H1 (cell line): ENCODE results near the gene BRSK2. TPM values are rescaled to one million over a fixed set of nuclear protein-coding genes. Genes with fewer than 3 reads are reported as not detected.

Experiments used
- CTCF ChIA-PET: fragments of 300-600 bp; sonication (Branson Sonifier 250); formaldehyde crosslinking; loops from one replicate; lab custom pipeline; 2021; ENCODE audit not compliant: partially characterized antibody; lab: Charles Lee
- POLR2A ChIA-PET: fragments of 300-600 bp; sonication (Branson Sonifier 250); formaldehyde crosslinking; loops from one replicate; lab custom pipeline; 2021; ENCODE audit warnings: inconsistent platforms; ENCODE audit not compliant: partially characterized antibody; lab: Charles Lee
- DNase-seq, 2 experiments: peaks; one replicate each; pipeline versions ENCODE4 v3.0.0 to v3.0.0-alpha.2; 2010 to 2022; ENCODE audit warnings: low spot score in 2 of 2, low read depth in 1 of 2, mixed read lengths in 1 of 2
- FAIRE-seq: peaks from 2 replicates; lab custom pipeline; 2011; peaks lifted over from hg19 to GRCh38; lab: Jason Lieb, UNC
- H2AFZ ChIP-seq: 2 replicates; pipeline ENCODE4 v1.8.1; 2012; ENCODE audit warnings: low read length, inconsistent platforms
- H2AK5ac ChIP-seq: 2 replicates; pipeline ENCODE4 v1.6.1; 2013; ENCODE audit warnings: low read depth, low read length
- H2BK120ac ChIP-seq: replicated peaks from 2 replicates; pipeline ENCODE3; 2013; ENCODE audit warnings: low read depth, low read length, inconsistent platforms
- H2BK12ac ChIP-seq: 2 replicates; pipeline ENCODE4 v1.6.1; 2013; ENCODE audit warnings: low read depth, low read length
- H2BK15ac ChIP-seq: 2 replicates; pipeline ENCODE4 v1.6.1; 2013; ENCODE audit warnings: low read length
- H2BK20ac ChIP-seq: 2 replicates; pipeline ENCODE4 v1.6.1; 2013; ENCODE audit warnings: low read length
- H2BK5ac ChIP-seq: 2 replicates; pipeline ENCODE4 v1.6.1; 2013; ENCODE audit warnings: low read depth, low read length
- H3K14ac ChIP-seq: 2 replicates; pipeline ENCODE4 v1.6.1; 2013; ENCODE audit warnings: inconsistent platforms; ENCODE audit not compliant: insufficient read length
- H3K18ac ChIP-seq: 2 replicates; pipeline ENCODE4 v1.6.1; 2013; ENCODE audit warnings: low read length; ENCODE audit errors: extremely low read depth
- H3K23ac ChIP-seq: 2 replicates; pipeline ENCODE4 v1.6.1; 2013; ENCODE audit warnings: inconsistent platforms; ENCODE audit not compliant: insufficient read length
- H3K23me2 ChIP-seq: 2 replicates; pipeline ENCODE4 v1.6.1; 2013; ENCODE audit warnings: low read depth, low read length
- H3K27ac ChIP-seq: 2 replicates; pipeline ENCODE4 v1.6.1; 2011; ENCODE audit warnings: low read depth, low read length, inconsistent platforms
- H3K27me3 ChIP-seq, 4 experiments: replicated peaks in 1 of 4; 1 replicate in 1 of 4; 2 replicates in 3 of 4; pipeline versions ENCODE4 v1.6.1 to v1.8.1; 2011 to 2013; ENCODE audit warnings: low read length in 3 of 4, mild to moderate bottlenecking in 3 of 4, inconsistent platforms in 2 of 4, mixed read lengths in 2 of 4, moderate library complexity in 1 of 4; ENCODE audit not compliant: control insufficient read depth in 3 of 4, insufficient read depth in 3 of 4; ENCODE audit errors: extremely low read depth in 1 of 4
- H3K36me3 ChIP-seq, 4 experiments: 2 replicates each; pipeline versions ENCODE4 v1.6.1 to v1.8.1; 2011 to 2013; ENCODE audit warnings: mild to moderate bottlenecking in 4 of 4, low read length in 3 of 4, moderate library complexity in 2 of 4, control low read depth in 1 of 4, inconsistent platforms in 1 of 4; ENCODE audit not compliant: insufficient read depth in 4 of 4, control insufficient read depth in 2 of 4
- H3K4ac ChIP-seq: replicated peaks from 2 replicates; pipeline ENCODE3; 2013; ENCODE audit warnings: low read length, low read depth, mixed read lengths, inconsistent platforms; ENCODE audit not compliant: insufficient read length
- H3K4me1 ChIP-seq, 4 experiments: replicated peaks in 1 of 4; 1 replicate in 1 of 4; 2 replicates in 3 of 4; pipeline versions ENCODE4 v1.6.1 to v1.8.1; 2011 to 2013; ENCODE audit warnings: low read length in 3 of 4, inconsistent platforms in 2 of 4, mixed read lengths in 1 of 4; ENCODE audit not compliant: insufficient read depth in 4 of 4, control insufficient read depth in 3 of 4
- H3K4me2 ChIP-seq, 2 experiments: 2 replicates each; pipeline versions ENCODE4 v1.6.1 to v1.8.1; 2011 to 2013; ENCODE audit warnings: low read depth in 2 of 2, low read length in 2 of 2, control low read depth in 1 of 2, inconsistent platforms in 1 of 2, mild to moderate bottlenecking in 1 of 2; ENCODE audit not compliant: insufficient read depth in 1 of 2
- H3K4me3 ChIP-seq, 4 experiments: fragments of 200-600, 300-600 bp in 1 of 4; sonication (generic), shearing (Covaris generic), sonication (Bioruptor Twin) in 1 of 4; 2 replicates each; pipeline versions ENCODE4 v1.5.1 to v1.8.1; 2011 to 2016; ENCODE audit warnings: low read length in 4 of 4, low read depth in 3 of 4, control low read depth in 2 of 4, inconsistent platforms in 2 of 4, mild to moderate bottlenecking in 2 of 4, mixed read lengths in 1 of 4, moderate library complexity in 1 of 4; ENCODE audit not compliant: insufficient read depth in 2 of 4; ENCODE audit errors: extremely low read depth in 1 of 4
- H3K56ac ChIP-seq: replicated peaks from 2 replicates; pipeline ENCODE3; 2013; ENCODE audit warnings: low read depth, mild to moderate bottlenecking, mixed read lengths, low read length, inconsistent platforms; ENCODE audit not compliant: insufficient read length
- H3K79me1 ChIP-seq: 2 replicates; pipeline ENCODE4 v1.6.1; 2013; ENCODE audit warnings: low read depth, low read length, control low read depth
- H3K79me2 ChIP-seq, 2 experiments: 2 replicates each; pipeline versions ENCODE4 v1.6.1 to v1.8.1; 2012 to 2013; ENCODE audit warnings: low read length in 2 of 2, mild to moderate bottlenecking in 2 of 2, inconsistent platforms in 1 of 2; ENCODE audit not compliant: insufficient read depth in 2 of 2, control insufficient read depth in 1 of 2
- H3K9ac ChIP-seq, 4 experiments: replicated peaks in 1 of 4; 1 replicate in 1 of 4; 2 replicates in 3 of 4; pipeline versions ENCODE4 v1.6.1 to v1.8.1; 2011 to 2013; ENCODE audit warnings: low read depth in 3 of 4, low read length in 3 of 4, control low read depth in 2 of 4, mild to moderate bottlenecking in 2 of 4, moderate library complexity in 2 of 4, inconsistent platforms in 1 of 4; ENCODE audit errors: extremely low read depth in 1 of 4
- H3K9me3 ChIP-seq, 2 experiments: 2 replicates each; pipeline versions ENCODE4 v1.6.1 to v1.8.1; 2012 to 2013; ENCODE audit warnings: mild to moderate bottlenecking in 2 of 2, moderate library complexity in 2 of 2, control low read depth in 1 of 2, inconsistent platforms in 1 of 2, low read depth in 1 of 2, low read length in 1 of 2, mixed read lengths in 1 of 2; ENCODE audit not compliant: insufficient read depth in 2 of 2
- H4K20me1 ChIP-seq, 2 experiments: replicated peaks in 1 of 2; 2 replicates each; pipeline versions ENCODE3 to v1.8.1; 2011 to 2013; ENCODE audit warnings: inconsistent platforms in 2 of 2, low read length in 2 of 2, mild to moderate bottlenecking in 1 of 2; ENCODE audit not compliant: insufficient read depth in 2 of 2, control insufficient read depth in 1 of 2
- H4K5ac ChIP-seq: 2 replicates; pipeline ENCODE4 v1.6.1; 2013; ENCODE audit warnings: low read length, low read depth, mixed read lengths, inconsistent platforms; ENCODE audit not compliant: insufficient read length
- H4K8ac ChIP-seq: 2 replicates; pipeline ENCODE4 v1.8.0; 2013; ENCODE audit warnings: mild to moderate bottlenecking, moderate library complexity, low read length, inconsistent platforms; ENCODE audit not compliant: insufficient read depth; ENCODE audit errors: extremely low read depth
- H4K91ac ChIP-seq: replicated peaks from 2 replicates; pipeline ENCODE3; 2013; ENCODE audit warnings: low read length, mixed read lengths, inconsistent platforms; ENCODE audit not compliant: insufficient read length
- BCL11A ChIP-seq, 2 experiments: IDR thresholded peaks; one replicate each; pipeline ENCODE4 v1.6.1; 2011; ENCODE audit warnings: low read depth in 2 of 2, low read length in 2 of 2, mild to moderate bottlenecking in 2 of 2
- CREB1 ChIP-seq: IDR thresholded peaks from 2 replicates; pipeline ENCODE4 v1.6.1; 2012; ENCODE audit warnings: inconsistent platforms
- HDAC6 ChIP-seq: IDR thresholded peaks from one replicate; pipeline ENCODE4 v1.7.1; 2012; ENCODE audit warnings: low read depth, mild to moderate bottlenecking, inconsistent platforms, low read length, moderate library complexity
- NANOG ChIP-seq: IDR thresholded peaks from 2 replicates; pipeline ENCODE4 v1.6.1; 2011; ENCODE audit warnings: low read length, low read depth, mild to moderate bottlenecking, inconsistent platforms; ENCODE audit not compliant: insufficient read depth, poor library complexity, severe bottlenecking
- SP2 ChIP-seq: IDR thresholded peaks from 2 replicates; pipeline ENCODE4 v1.6.1; 2012; ENCODE audit warnings: mild to moderate bottlenecking, low read length, inconsistent platforms
- WGBS, 2 experiments: shearing (Covaris generic) in 1 of 2; methylation state at CpG; one replicate each; pipeline versions ENCODE4 v1.1.6 to v1.1.7; 2013 to 2015; ENCODE audit warnings: low lambda C conversion rate in 2 of 2, mixed read lengths in 2 of 2, inconsistent platforms in 1 of 2, low coverage in 1 of 2, missing lambda C conversion rate in 1 of 2; ENCODE audit not compliant: insufficient replicate concordance in 2 of 2, insufficient coverage in 1 of 2, insufficient read length in 1 of 2; ENCODE audit errors: extremely low coverage in 1 of 2, missing lambda C conversion rate in 1 of 2; 5-methylcytosine and 5-hydroxymethylcytosine counted together
- polyA plus RNA-seq, 7 experiments: library from polyadenylated mRNA; depleted of rRNA in 3 of 7; stranded (reverse) in 5 of 7; unstranded in 2 of 7; fragments of >200 nt in 5 of 7; fragments of 200-250 nt in 2 of 7; gene quantifications; 1 replicate in 5 of 7; 2 replicates in 1 of 7; 4 replicates in 1 of 7; pipeline versions ENCODE4 v1.2.1 to v1.2.3, GENCODE V29; 2011 to 2013; ENCODE audit warnings: missing spikeins in 2 of 7, mixed read lengths in 2 of 7
- total RNA-seq: library from RNA; stranded (reverse); fragmentation: NEBNext Ultra II Directional; extraction: Animal tissue kit (Norgen Biotek cat#: 25700); gene quantifications from 2 replicates; pipeline ENCODE4 v1.2.1, GENCODE V29; 2021

The BRSK2 gene
- total and polyA plus RNA-seq, 2 of the 8 experiments (the other 6 are each of a cell fraction or from before 2014, with no cell fraction given), result 17.3 to 27.1 TPM

GRCh38 chr11:1393038-1393710, 3.4 kb downstream of the BRSK2 start:
- Histone ChIP-seq H3K4me3 (no peak overlapping the region), H2AK5ac (no peak overlapping the region), H4K5ac (no peak overlapping the region), H2BK15ac (no peak overlapping the region), H3K9ac (no peak overlapping the region), H3K4me2 (no peak overlapping the region), H3K79me2 (peaks cover 13 to 50% of the 10 kb centered on the region in 2 experiments; a peak in 3 of 4 replicates), H3K79me1 (peaks cover 20% of the 10 kb centered on the region), H3K56ac (no peak overlapping the region), H3K27me3 (peaks cover 0 to 10% (median 5%) of the 10 kb centered on the region in 4 experiments; a peak in 4 of 7 replicates), H3K4me1 (peaks cover 0 to 10% (median 7%) of the 10 kb centered on the region in 4 experiments; a peak in 6 of 7 replicates), H2AFZ (no peak overlapping the region), H4K8ac (no peak overlapping the region), H2BK20ac (no peak overlapping the region), H3K23me2 (peaks cover 16% of the 10 kb centered on the region; the same call in 1 of the 2 replicates), H3K36me3 (no peaks in the 10 kb centered on the region), H4K91ac (no peak overlapping the region), H3K14ac (no peak overlapping the region), H2BK5ac (no peak overlapping the region), H3K18ac (no peak overlapping the region), H3K23ac (no peak overlapping the region), H3K27ac (no peak overlapping the region), H2BK120ac (no peak overlapping the region), H4K20me1 (peaks cover 4 to 31% of the 10 kb centered on the region in 2 experiments), H3K4ac (no peak overlapping the region), H3K9me3 (no peaks in the 10 kb centered on the region), H2BK12ac (no peak overlapping the region)
- 90% methylated on average over 17 of the region's 19 CpGs; no CpG with 5 or more reads in 1 of the 2 experiments for WGBS, 2 experiments
- no peak for DNase-seq
- FAIRE-seq, result no peak
- CTCF ChIA-PET, result interaction anchor here (0.6 to 0.7 kb wide), 2 partner anchors 60 to 759 kb away, joined by 3 read pairs; no protein-coding TSS in a partner anchor
- POLR2A ChIA-PET, result interaction anchor here (1.5 kb wide), 1 partner anchor 42 kb away, joined by 5 read pairs; no protein-coding TSS in a partner anchor
- TF ChIP-seq HDAC6 (no peak), CREB1 (no peak), NANOG (no peak), BCL11A (IDR thresholded peaks at IDR 0.05; ENCODE audit: low read depth in 2 of 2, low read length in 2 of 2) (no peak), SP2 (no peak)
